ENCODE results near the gene CPNE9.
"Not testable (repeated sequence)": the region's sequence is repeated elsewhere in the genome, so short reads cannot be mapped to it uniquely, and the experiment has no call there.

Gene CPNE9

DNA sequence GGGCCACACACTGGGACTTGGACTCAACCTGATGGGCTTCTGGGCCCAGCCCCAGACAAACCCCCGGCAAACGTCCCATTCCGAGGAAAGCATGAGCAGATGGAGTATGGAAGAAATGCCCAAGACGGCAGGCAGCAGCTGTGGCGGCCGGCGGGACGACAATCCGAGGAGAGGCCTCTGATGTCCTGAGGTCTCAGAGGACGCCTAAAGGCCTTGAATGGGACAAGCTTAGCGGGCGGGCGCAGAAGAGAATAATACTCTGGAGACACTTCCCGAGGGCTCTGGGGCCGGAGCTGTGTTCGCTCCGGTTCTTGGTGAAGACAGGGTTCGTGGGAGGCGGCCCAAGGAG lies 45.6 kb downstream of the CPNE9 start:
- no peak for DNase-seq

DNA sequence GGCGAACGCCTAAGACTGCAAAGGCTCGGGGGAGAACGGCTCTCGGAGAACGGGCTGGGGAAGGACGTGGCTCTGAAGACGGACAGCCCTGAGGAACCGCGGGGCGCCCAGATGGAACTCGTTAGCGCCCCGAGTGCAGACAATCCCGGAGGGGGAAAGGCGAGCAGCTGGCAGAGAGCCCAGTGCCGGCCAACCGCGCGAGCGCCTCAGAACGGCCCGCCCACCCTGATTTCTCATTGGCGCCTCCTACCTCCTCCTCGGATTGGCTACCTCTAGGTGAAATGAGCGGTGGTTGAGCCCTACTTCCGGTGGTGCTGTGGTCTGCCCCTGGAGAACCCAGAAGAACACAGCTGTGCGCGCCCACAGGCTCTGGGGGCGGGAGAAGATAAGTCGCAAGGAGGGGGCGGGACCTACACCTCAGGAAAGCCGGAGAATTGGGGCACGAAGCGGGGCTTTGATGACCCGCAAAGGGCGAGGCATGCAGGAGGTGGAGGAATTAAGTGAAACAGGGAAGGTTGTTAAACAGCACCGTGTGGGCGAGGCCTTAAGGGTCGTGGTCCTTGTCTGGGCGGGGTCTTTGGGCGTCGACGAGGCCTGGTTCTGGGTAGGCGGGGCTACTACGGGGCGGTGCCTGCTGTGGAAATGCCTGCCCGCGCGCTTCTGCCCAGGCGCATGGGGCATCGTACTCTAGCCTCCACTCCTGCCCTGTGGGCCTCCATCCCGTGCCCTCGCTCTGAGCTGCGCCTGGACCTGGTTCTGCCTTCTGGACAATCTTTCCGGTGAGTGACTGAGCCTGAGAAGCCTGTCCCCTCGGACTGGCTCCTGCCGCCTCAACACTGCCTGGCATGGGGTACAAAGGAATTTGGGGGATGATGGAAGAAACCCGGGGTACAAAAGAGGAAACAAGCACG lies 46.3 kb downstream of the CPNE9 start, which contains the start of gene OGG1:
TSS of gene OGG1 (plus strand) at position 308 of the 911 bp plus-strand sequence. CDS start at position 643, 335 bp downstream.
- DNase-seq, result peak; percentile 99

DNA sequence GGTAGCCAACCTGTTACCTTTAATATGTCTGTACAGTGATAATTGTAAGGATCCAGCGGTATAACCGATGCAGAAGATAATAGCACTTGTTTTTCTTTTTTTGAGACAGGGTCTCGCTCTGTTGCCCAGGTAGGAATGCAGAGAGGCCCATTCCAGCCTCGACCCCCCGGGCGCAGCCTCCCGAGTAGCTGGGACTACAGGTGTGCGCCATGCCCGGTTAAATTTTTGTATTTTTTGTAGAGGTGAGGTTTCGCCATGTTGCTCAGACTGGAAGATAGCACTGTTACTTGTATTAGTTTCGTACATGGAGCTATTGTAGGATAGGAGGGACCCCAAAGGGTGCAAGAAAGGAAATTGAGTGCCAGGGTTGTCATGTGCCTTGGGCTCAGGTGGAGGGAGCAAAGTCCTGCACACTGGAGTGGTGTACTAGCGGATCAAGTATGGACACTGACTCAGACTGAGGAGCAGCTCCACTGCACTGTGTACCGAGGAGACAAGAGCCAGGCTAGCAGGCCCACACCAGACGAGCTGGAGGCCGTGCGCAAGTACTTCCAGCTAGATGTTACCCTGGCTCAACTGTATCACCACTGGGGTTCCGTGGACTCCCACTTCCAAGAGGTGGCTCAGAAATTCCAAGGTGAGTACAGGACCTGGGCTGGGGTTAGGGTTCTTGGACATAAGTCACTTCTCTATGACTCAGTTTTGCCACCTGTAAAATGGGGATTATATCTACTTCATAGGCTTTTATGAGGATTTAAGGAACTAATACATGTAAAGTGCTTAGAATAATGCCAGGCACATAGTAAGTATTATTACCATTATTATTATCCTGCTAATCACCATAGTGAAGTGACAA lies 47.2 kb downstream of the CPNE9 start:
- no peak for DNase-seq

DNA sequence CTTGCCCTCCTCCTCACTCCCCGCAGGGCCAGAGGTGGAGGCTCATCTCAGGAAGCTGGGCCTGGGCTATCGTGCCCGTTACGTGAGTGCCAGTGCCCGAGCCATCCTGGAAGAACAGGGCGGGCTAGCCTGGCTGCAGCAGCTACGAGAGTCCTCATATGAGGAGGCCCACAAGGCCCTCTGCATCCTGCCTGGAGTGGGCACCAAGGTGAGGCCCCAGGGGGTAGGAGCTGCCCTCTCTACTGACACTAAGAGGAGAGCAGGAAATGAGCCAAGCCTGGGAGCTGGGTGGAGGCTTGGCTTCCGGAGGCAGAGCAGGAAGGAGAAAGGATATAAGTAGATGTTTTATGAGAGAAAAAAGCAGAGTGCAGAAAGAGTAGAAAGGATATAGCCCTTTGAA lies 51.0 kb downstream of the CPNE9 start:
- no peak for DNase-seq

DNA sequence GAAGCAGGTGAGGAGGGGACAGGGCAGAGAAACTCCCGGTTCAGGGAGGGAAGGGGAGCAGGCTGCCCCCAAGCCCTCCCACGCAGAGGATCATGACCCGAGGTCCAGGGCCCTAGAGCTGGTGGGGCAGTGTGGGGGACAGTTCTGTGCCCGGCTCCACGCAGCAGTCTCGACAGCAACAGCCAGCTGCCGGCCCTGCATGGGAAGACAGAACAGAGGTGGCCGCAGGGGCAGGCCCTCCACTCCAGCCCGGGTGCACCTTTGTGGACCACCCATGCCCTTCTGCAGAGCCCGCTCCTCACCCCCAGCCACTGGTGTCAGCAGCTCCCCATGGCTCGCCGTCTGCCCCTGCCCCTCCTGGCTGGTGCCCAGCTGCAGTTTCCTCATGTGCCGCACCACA lies 53.8 kb downstream of the CPNE9 start:
- DNase-seq, result no peak

DNA sequence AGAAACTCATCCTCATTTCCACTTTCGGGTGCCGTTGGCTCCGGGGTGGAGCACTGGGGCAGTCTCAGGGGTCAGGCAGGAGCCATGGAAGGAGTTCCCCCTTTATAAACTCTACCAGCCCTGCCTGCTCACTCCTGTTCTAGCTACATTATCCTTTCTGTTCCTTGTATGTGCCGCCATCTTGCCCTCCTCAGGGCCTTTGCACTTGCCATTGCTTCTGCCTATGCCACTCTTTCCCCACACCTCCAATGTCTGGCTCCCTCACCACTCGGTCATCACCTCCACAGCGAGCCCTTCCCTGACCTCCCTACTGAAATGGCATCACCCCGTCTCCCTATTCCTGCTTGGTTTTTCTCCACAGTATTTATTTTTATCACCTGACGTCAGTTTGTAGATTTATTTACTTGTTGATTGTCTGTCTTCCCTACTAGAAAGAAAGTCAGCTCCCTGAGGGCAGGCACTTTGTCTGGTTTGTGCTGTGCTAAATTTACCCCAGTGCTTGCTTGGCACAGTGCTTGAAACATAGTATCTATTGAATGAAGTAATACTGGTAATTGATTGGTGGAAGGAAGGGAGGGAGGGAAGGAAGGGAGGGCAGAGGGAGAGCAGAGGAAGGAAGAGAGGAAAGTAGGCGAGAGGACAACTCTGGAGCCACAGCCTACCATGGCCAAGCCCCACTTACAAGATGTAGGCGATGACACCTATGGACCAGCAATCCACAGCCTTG lies 57.3 kb downstream of the CPNE9 start:
- DNase-seq, result no peak

DNA sequence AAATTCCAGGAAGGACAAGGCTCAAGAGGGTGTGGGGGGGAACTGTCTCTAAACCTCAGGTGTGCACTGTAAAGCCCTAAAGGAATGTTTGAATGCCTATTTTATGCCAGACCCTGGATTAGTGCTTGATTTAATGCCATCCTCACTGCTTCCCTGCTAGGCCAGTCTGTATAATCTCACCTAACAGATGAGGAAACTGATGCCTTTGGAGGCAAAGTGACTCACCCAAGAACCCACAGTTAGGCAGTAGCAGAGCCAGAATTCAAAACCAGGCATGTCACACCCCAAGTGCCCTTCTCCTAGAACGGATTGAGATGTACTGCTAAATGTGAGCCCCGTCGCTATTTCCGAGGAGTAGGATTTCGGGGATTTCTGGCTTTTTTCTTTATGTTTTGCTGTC lies 58.3 kb downstream of the CPNE9 start:
- DNase-seq, result no peak

DNA sequence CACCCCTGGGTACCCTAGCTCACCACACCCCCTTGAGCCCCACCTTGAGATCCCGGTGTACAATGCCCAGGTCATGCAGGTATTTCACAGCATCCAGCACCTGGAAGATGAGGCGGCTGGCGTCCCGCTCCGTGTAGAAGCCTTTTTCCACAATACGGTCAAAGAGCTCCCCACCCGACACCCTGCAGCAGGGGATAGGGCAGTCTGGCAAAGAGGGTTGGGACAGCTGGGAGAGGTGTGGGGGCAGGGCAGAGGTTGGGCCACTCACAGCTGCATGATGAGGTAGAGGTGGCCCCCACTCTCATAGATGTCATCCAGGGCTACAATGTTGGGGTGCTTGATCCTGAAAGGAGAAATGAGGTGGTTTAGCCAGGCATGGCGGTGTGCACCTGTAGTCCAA lies 59.2 kb downstream of the CPNE9 start:
- no peak for DNase-seq

DNA sequence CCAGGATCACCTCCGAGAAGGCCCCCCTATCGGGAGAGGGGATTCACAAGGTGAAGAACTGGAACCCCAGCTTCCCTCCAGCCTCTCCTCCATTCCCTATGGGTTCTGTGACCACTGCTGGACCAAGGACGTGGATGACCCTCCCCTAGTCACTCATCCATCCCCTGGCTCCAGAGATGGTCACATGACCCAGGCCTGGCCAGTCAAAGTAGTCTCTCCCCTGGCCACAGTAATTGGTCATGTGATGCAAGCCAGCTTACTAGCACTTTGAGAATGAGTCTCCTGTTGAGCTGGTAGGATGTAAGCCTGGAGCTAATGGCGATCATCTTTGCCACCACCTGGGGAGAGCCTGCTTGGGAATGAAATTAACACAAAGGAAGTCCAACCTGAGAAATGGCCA lies 62.2 kb downstream of the CPNE9 start:
- DNase-seq, result no peak

DNA sequence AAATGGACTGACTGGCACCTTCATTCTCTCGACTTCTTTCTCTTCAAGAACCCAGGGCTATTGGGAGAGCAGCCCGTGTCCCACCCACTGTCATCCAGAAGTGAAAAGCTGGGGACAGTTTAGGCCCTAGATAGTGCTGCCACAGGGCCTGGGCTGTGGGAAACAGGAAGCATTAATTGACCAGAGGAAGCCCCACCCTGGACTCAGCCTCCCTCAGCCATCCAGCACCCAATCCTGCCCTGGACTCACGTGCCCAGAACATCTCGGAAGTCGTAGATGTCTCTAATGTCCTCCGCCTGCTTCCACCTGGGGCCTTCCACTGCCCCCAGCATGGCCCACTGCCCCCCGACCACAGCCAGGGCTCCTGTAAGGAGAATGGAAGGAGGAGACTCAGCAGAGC lies 63.8 kb downstream of the CPNE9 start:
- DNase-seq, result no peak

DNA sequence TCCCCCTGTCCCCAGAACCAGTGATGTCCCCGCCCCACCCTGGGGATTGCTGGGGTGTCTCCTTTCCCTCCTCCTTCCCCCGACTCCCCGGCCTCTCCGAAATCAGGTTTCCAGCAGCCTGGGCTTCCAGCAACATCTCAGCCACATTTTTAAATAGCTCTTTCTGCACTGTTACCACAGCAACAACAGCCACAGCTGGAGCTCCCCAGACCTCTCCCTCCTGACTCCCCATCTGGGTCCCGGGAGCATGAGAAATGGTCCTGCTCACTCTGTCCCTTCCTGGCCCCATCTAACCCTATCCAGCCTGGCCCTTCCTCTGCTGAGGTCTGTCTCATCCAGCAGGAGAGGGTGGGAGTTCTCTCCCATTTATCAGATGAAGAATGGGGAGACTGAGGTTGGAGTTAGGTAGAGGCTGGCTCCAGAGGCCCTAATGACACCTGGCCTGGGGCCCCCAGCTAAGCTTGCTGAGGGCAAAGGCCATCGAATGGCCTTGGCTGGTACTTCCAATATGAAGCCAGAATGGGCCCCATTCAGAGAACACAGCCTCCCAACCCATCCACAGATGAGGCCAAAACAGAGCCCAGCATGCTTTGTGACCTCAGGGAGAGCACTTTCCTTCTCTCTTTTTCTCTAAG lies 64.6 kb downstream of the CPNE9 start:
- DNase-seq, result no peak

DNA sequence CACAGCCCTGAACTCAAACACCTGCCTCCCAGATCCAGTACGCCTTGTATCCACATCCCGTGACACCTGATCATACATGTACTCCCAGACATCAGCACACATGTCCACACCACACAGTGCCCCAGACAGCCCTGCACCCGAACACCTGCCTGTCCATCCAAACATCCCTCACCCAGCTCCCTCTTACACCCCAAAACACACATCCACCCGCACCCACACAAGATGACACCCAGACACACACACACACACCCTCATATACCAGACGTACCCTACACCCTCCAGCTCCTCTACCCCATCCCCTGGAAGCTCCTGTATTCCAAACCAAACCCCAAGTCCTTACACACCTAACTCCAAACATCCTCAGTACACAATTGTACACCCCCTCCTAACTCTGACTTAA lies 65.4 kb downstream of the CPNE9 start:
- DNase-seq, result no peak

DNA sequence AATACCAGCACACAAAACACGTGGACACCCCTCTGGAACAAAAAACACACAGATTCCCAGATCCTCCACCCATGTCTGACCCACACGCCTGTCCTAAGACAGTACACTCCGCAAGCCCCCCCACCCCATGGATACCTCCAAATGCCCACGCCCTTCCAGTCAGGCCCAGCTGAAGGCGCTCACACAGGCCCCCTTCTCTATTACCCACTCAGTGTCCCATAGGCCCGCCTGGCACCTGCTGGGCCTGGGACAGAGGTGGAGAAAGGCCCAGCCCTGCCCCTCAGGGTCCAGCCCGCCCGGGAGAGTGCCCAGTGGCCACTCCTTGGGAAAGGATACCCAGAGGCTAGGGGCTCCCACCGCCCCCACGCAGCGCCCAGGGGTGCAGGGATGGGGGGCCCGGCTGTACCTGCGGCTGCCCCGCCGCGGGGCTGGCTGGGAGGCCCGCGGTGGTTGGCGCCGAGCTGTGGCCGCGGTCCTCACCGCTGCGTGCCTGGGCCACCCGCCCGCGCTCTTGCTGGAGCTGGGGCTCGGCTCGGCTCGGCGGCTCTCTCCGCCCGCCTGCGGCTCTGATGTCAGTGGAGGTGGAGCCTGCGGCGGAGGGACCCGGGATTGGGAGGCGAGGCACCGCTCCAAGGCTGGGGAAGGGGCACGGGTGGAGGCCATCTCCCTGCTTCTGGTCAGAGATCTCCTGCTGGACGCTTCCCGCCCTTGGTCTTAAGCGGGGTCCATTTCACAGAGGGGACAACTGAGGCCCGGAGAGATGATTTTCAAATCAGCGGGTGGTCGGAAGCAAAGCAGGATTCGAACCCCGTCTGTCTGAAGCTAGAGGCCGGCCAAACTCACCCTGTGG lies 66.0 kb downstream of the CPNE9 start, which contains the start of gene CAMK1:
TSS of gene CAMK1 (minus strand) at position 522 of the 850 bp plus-strand sequence. CDS start 2,198 bp downstream, outside the sequence.
- DNase-seq, result peak; percentile 73

DNA sequence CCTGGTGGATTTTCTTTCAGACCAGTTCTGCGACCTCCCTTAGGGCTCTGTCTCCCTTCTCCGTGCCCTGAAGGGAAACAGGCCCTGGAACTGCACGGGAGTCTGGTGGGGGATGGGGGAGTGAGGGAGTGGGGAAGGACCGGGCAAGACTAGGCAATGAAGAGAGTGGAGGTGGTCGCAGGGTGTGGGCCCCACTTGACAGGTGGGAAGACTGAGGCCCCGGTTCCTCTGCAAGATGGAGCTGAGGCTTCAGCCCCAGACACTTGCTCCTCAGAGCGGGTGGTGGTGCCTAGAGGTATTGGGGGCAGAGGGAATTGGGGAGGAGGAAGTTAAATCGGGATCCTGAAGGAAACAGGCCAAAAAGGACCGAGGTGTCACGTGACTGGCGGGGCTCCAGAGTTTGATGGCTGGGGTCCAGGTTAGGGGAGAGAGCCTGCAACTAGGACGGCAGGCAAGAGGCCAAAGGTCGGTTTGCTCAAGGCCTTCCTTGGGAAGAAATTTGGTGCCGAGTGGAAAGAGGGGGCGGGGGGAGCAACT lies 66.7 kb downstream of the CPNE9 start:
- DNase-seq, result no peak

DNA sequence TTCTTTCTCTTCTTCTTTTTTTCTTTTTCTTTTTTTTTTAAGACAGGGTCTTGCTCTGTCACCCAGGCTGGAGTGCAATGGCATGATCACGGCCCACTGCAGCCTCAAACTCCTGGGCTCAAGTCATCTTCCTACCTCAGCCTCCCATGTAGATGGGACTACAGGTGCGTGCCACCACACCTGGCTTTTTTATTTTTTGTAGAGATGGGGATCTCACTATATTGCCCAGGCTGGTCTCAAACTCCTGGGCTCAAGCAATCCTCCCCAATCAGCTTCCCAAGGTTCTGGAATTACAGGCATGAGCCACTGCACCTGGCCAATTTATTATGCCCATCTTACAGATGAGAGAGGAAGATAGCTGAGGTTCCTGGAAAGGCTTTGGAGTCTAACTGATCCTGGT lies 67.4 kb downstream of the CPNE9 start:
- DNase-seq, result not testable (repeated sequence)

DNA sequence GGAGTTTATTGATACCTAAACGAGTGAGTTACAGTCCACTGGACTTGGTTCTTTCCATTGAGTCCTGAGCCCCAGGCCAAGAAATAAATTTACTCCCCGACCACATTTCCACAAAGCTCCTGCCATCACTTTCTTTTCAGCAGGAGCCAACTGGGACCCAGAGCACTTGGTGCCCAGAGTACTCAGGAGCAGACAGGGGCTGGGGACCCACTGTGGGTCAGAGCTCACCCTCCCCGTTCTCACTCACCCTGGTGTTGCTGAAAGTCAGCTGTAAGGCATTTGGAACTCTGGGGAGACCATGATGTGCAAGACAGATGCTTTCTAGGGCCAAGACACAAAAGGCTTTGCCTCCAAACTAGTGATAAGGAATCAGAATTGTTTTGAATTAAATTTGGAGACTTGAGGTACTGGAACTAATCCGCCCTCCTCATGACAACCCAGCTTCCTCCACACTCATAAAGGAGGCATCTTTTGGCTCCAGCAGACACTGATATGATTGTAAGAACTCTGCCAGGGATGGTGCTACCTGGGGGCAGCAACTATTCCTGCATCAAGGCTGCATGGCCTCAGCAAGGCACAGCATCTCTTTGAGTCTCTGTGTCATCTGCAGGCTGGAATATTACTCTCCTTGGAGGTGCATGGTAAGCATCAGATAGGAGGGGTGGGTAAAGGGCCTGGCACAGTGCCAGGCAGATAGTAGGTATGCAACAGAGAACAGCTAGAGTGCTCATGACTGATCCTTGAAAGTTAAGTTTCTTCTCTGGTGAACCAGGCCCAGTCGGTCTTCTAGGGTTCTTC lies 73.5 kb downstream of the CPNE9 start:
- DNase-seq, result no peak

DNA sequence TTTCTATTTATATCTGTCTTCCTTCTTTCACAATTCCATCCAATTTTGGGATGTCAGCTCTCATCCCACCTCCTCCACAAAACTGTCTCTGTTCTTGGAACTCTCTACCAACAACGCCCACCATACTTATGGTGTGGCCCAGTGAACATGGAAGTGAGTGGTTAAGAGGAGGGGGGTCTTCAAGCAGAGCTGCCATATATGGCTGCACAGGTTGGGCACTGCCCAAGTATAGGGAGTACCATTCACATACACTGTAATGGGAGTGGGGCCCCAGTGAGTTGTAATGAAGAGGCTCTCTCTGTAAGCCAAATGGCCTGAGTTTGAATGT lies 74.0 kb downstream of the CPNE9 start:
- no peak for DNase-seq

DNA sequence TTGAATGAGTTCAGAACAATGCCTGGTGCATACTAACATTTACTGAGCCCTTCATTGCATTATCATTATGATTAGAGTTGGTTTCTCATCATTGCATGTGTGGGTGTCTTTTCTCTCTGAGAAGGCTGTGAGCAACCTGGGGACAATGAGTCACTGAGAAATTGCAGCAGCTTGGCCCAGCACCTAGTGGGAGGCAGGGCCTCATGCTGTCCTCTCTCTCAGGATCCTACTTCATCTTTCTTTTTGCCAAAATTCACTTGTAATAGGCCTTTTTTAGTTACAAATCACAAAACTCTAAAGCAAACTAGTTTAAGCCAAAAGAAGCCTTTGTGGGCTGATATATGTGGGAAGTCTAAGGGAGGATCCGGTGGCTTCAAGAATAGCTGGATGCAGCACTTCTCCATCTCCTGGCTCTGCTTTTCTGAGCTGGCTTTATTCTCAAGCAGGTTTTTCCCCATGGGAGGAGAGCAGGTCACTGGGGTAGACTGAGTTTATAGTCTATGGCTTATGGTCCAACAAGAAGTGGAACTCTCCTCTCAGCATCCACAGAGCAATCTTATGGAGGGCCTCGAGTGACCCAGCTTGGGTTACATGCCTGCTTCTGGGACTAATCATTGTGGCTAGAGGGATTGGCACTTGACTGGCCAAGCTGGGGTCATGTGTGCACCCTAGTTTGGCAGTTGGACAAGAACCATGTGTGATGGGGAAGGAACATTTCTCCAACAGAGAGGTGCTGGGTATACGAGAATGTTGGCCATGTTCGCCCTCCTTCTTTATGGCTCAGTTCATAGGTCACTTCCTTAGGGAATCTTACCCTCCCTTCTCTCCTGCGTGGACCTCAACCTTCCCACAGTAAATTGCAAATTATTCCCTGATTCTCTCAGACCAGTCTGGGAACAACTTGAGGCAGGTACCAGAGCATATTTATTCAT lies 74.8 kb downstream of the CPNE9 start:
- peak; percentile 70 for DNase-seq

DNA sequence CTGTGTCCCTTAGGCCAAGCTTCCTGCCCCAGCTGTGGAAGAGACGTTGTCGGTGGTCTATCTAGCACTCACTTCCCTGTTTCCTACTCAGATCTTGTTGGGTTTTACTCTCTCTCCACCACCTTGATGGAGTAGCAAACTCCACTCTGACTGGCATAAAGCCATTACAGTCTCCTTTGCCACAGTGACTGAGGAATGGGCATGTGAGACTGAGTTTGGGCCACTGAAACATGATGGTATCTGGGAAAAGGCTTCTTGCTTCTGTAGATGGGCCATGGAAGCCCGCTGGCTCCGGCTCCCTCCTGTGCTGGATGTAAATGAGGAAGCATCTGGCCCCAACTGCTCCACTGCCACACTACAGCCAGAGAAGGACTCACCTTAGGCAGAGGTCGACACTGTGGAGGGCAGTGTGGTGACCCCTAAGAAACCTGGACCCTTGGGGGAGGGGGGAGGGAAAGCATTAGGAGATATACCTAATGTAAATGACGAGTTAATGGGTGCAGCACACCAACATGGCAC lies 75.5 kb downstream of the CPNE9 start:
- DNase-seq, result no peak

Measured in fibroblast of skin of right biceps (primary cell).